Effector memory CD4-positive, alpha-beta T cell (primary cell): ENCODE data around the gene CERK.
A peak's percentile ranks its signal among the peaks of the same experiment; 100 is the strongest.

Experiments used
- DNase-seq, 3 donors: peaks; one replicate each; pipeline ENCODE4 v3.0.0-alpha.2; 2020
- H3K27ac ChIP-seq: 2 replicates; pipeline ENCODE4 v1.7.0; 2013; ENCODE audit warnings: mild to moderate bottlenecking, low read length, moderate library complexity; ENCODE audit not compliant: insufficient read depth, poor library complexity, severe bottlenecking
- H3K27me3 ChIP-seq: replicated peaks from 2 replicates; pipeline ENCODE4 v1.7.0; 2013; ENCODE audit warnings: mild to moderate bottlenecking, low read length; ENCODE audit not compliant: insufficient read depth, control insufficient read depth, poor library complexity, severe bottlenecking
- H3K36me3 ChIP-seq: 2 replicates; pipeline ENCODE4 v1.7.0; 2013; ENCODE audit warnings: mild to moderate bottlenecking, low read length, moderate library complexity; ENCODE audit not compliant: control insufficient read depth, insufficient read depth
- H3K4me1 ChIP-seq: 2 replicates; pipeline ENCODE4 v1.7.0; 2013; ENCODE audit warnings: low read length, mild to moderate bottlenecking; ENCODE audit not compliant: control insufficient read depth, insufficient read depth, poor library complexity, severe bottlenecking
- H3K4me3 ChIP-seq: 2 replicates; pipeline ENCODE4 v1.7.0; 2013; ENCODE audit warnings: low read length, low read depth, mild to moderate bottlenecking; ENCODE audit not compliant: insufficient read depth, poor library complexity, severe bottlenecking
- H3K9me3 ChIP-seq: 2 replicates; pipeline ENCODE4 v1.7.0; 2013; ENCODE audit warnings: mild to moderate bottlenecking, low read length, moderate library complexity; ENCODE audit not compliant: control insufficient read depth

The CERK gene

DNA sequence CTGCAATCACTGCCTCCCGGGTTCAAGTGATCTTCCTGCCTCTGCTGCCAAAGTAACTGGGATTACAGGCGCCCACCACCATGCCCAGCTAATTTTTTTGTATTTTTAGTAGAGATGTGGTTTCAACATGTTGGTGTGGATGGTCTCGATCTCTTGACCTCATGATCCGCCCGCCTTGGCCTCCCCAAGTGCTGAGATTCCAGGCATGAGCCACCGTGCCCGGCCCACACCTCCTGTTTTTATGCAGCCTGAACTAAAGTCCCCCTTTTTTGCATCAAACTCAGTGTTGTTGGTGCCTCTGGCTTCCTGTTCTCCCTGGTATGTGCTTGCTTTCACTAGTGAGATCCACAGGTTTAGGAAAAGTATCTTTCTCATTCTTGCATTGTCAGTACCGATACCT lies 28.6 kb upstream of the CERK start:
- Histone ChIP-seq H3K4me3 (no peak overlapping the region), H3K4me1 (peaks cover 17% of the 10 kb centered on the region), H3K9me3 (no peaks in the 10 kb centered on the region), H3K27ac (no peak overlapping the region), H3K27me3 (no peaks in the 10 kb centered on the region), H3K36me3 (no peaks in the 10 kb centered on the region)
- DNase-seq = no peak

DNA sequence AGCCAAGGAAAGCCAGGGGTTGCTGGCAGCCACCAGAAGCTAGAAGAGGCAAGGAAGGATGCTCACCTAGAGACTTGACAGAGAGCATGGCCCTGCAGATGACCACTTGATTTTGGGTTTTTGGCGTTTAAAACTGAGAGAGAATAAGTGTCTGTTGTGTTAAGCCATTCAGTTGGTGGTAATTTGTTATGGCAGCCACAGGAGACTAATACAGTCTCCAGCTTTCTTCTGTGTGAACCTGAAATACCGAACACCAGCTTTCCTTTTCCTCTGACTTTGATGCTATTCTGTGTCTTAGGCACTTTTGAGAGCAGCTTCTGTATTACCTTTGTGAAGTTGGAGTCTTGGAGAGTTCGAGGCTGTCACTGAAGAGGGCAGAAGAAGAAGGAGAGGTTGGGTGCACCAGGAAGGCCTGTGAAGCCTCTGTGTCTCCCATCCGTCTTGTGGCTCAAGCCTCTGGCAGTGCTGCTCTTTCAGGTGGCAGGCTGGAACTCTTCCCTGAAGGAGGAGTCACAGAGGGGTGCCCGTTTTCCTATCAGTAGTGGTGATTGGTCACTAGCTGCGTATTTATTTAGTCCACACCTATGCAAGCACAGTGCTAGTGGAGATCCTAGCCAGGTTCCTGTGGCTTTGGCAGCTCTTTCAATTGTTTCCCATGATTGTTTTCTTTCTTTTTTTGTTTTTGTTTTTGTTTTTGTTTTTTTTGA lies 26.9 kb upstream of the CERK start:
- no peak overlapping the region for H3K4me3 ChIP-seq
- no peaks in the 10 kb centered on the region for H3K9me3 ChIP-seq
- H3K27me3 ChIP-seq = no peaks in the 10 kb centered on the region
- H3K36me3 ChIP-seq = no peaks in the 10 kb centered on the region
- peaks cover 19% of the 10 kb centered on the region for H3K4me1 ChIP-seq
- no peak overlapping the region for H3K27ac ChIP-seq
- no peak for DNase-seq

- Histone ChIP-seq H3K27me3 (no peaks in the 10 kb centered on the region), H3K27ac (peak overlapping the region; percentile 96), H3K4me1 (peaks cover 19% of the 10 kb centered on the region), H3K36me3 (no peaks in the 10 kb centered on the region), H3K4me3 (no peak overlapping the region), H3K9me3 (no peaks in the 10 kb centered on the region)
- DNase-seq = no peak
These were observed 26.2 kb upstream of the CERK start for GRCh38 chr22:46764140-46764680.

DNA sequence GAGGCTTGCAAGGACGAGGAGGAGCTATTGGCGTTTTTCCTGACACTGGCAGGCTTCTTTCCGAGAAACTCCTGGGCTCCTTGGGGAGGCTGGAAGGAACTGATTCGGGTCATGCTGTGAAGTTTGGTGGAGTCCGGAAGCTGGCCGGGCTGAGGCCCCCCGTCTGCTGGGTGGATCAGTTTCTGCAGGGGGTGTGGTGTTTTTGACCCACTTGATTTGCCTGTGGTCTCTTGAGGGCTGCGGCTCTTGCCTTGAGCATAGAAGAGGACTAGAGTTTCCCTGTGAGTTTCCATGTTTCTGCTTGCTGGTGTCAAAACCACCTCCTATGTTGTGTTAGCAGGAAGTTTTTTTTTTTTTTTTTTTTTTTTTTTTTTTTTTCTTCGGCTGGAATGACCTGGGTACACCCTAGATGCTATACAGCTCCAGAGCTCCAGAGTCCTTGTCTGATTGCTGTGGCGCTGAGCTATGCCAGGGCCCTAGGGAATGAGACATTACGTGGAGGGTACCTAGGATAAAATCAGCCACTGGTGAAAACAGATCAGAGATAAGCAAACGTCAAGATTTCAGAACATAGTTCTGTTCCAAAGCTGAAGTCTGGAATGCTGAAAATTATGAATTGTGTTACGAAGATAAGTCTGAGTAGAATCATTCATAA lies 25.1 kb upstream of the CERK start:
- Histone ChIP-seq H3K27me3 (no peaks in the 10 kb centered on the region), H3K4me3 (peak overlapping the region; percentile 86), H3K36me3 (no peaks in the 10 kb centered on the region), H3K27ac (peak overlapping the region; percentile 96), H3K4me1 (peaks cover 19% of the 10 kb centered on the region), H3K9me3 (no peaks in the 10 kb centered on the region)
- peak; percentile 35 to 58 (median 51) for DNase-seq

GRCh38 chr22:46762238-46763050 lies 24.4 kb upstream of the CERK start, which contains the start of gene TBC1D22A:
TBC1D22A (plus strand) TSS chr22:46762650; CDS start chr22:46762787, 137 bp downstream.
- Histone ChIP-seq H3K27ac (peak within 1 kb of the TSS; percentile 96), H3K9me3 (no peaks in the 10 kb centered on the region), H3K4me3 (peak within 1 kb of the TSS; percentile 86), H3K4me1 (peaks cover 19% of the 10 kb centered on the region), H3K27me3 (no peaks in the 10 kb centered on the region), H3K36me3 (no peaks in the 10 kb centered on the region)
- DNase-seq = peak; percentile 86 to 89 (median 88)

DNA sequence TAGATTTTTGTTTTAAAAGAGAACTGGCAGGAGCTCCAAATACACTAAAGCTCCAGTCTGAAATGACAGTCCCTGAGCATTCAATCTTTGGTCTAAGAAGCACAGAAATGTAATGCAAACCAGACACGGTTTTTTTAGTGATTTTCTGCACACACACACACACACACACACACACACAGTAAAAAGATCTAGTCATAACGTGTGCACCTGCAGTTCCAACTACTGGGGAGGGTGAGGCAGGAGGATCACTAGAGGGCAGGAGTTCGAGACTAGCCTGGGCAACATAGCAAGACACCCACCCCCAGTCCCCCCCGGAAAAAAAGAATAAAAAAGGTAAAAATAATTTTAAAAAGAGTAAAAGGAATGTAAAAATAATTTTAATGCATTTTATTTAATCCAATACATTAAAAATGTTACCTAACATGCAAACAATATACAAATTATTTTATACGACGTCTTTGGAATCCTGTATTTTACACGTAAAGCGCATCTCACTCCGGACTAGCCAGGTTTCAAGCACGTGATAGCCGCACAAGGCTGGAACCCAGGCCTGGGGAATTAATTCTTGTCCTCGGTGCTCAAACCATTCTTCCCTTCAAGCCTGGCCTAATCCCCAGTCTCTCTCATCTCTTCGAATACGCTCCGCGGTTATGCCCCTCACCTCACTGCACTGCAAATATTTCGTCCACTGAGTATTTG lies 23.6 kb upstream of the CERK start:
- no peaks in the 10 kb centered on the region for H3K36me3 ChIP-seq
- H3K27me3 ChIP-seq = no peaks in the 10 kb centered on the region
- H3K27ac ChIP-seq = peak overlapping the region; percentile 96
- peak overlapping the region; percentile 86 for H3K4me3 ChIP-seq
- peaks cover 19% of the 10 kb centered on the region for H3K4me1 ChIP-seq
- no peaks in the 10 kb centered on the region for H3K9me3 ChIP-seq
- no peak for DNase-seq

GRCh38 chr22:46761017-46761416 lies 23.0 kb upstream of the CERK start:
- Histone ChIP-seq H3K27me3 (no peaks in the 10 kb centered on the region), H3K9me3 (peaks cover 4% of the 10 kb centered on the region), H3K27ac (no peak overlapping the region), H3K4me3 (no peak overlapping the region), H3K4me1 (peaks cover 19% of the 10 kb centered on the region), H3K36me3 (no peaks in the 10 kb centered on the region)
- no peak for DNase-seq

GRCh38 chr22:46758867-46759290 lies 20.8 kb upstream of the CERK start:
- Histone ChIP-seq H3K36me3 (no peaks in the 10 kb centered on the region), H3K4me3 (no peak overlapping the region), H3K9me3 (peaks cover 4% of the 10 kb centered on the region), H3K27ac (no peak overlapping the region), H3K27me3 (no peaks in the 10 kb centered on the region), H3K4me1 (peaks cover 16% of the 10 kb centered on the region)
- DNase-seq = no peak

GRCh38 chr22:46758121-46758520 lies 20.1 kb upstream of the CERK start:
- Histone ChIP-seq H3K27ac (no peak overlapping the region), H3K4me3 (no peak overlapping the region), H3K36me3 (no peaks in the 10 kb centered on the region), H3K4me1 (peaks cover 12% of the 10 kb centered on the region), H3K9me3 (peaks cover 4% of the 10 kb centered on the region), H3K27me3 (no peaks in the 10 kb centered on the region)
- no peak for DNase-seq
